Measurements from ENCODE around the gene PRKCE. TPM values are rescaled to one million over a fixed set of nuclear protein-coding genes. Genes with fewer than 3 reads are reported as not detected.

PRKCE gene
- total and polyA plus RNA-seq, 2 of the 8 experiments (the other 6 are each of a cell fraction or from before 2014, with no cell fraction given): 0.54 to 2.1 TPM

- H4K91ac ChIP-seq (replicated peaks; ENCODE audit: insufficient read length, low read length): no peak overlapping the region
- no peak overlapping the region for H2BK15ac ChIP-seq (ENCODE audit: low read length)
- no peak overlapping the region for H3K18ac ChIP-seq (ENCODE audit: extremely low read depth, low read length)
- no peaks in the 10 kb centered on the region for H3K79me2 ChIP-seq (ENCODE audit: control insufficient read depth in 1 of 2, insufficient read depth in 2 of 2, low read length in 2 of 2)
- no peak overlapping the region for H2BK5ac ChIP-seq (ENCODE audit: low read depth, low read length)
- WGBS, 2 experiments (ENCODE audit: extremely low coverage in 1 of 2, insufficient coverage in 1 of 2, insufficient read length in 1 of 2, insufficient replicate concordance in 2 of 2, low coverage in 1 of 2, low lambda C conversion rate in 2 of 2, missing lambda C conversion rate in 1 of 2): 93% methylated on average over 4 of the region's 4 CpGs; no CpG with 5 or more reads in 1 of the 2 experiments
- H3K23ac ChIP-seq (ENCODE audit: insufficient read length): no peak overlapping the region
- H3K9me3 ChIP-seq (ENCODE audit: insufficient read depth in 2 of 2, low read depth in 1 of 2, low read length in 1 of 2): no peaks in the 10 kb centered on the region
- no peaks in the 10 kb centered on the region for H3K23me2 ChIP-seq (ENCODE audit: low read depth, low read length)
- no peak overlapping the region for H2BK120ac ChIP-seq (replicated peaks; ENCODE audit: low read depth, low read length)
- H2BK12ac ChIP-seq (ENCODE audit: low read depth, low read length): no peak overlapping the region
- H2AFZ ChIP-seq (ENCODE audit: low read length): no peak overlapping the region
- no peak overlapping the region for H3K56ac ChIP-seq (replicated peaks; ENCODE audit: insufficient read length, low read depth, low read length)
- no peak overlapping the region for H3K14ac ChIP-seq (ENCODE audit: insufficient read length)
- H3K4ac ChIP-seq (replicated peaks; ENCODE audit: insufficient read length, low read depth, low read length): no peak overlapping the region
- POLR2A ChIA-PET (ENCODE audit: partially characterized antibody): no interaction called here
- no peak overlapping the region for H2AK5ac ChIP-seq (ENCODE audit: low read depth, low read length)
- H3K27me3 ChIP-seq (replicated peaks in 1 of 4; ENCODE audit: control insufficient read depth in 3 of 4, extremely low read depth in 1 of 4, insufficient read depth in 3 of 4, low read length in 3 of 4): no peaks in the 10 kb centered on the region
- H3K9ac ChIP-seq (replicated peaks in 1 of 4; ENCODE audit: extremely low read depth in 1 of 4, low read depth in 3 of 4, low read length in 3 of 4): no peak overlapping the region
- no peak overlapping the region for H3K27ac ChIP-seq (ENCODE audit: low read depth, low read length)
- H3K4me1 ChIP-seq (replicated peaks in 1 of 4; ENCODE audit: control insufficient read depth in 3 of 4, insufficient read depth in 4 of 4, low read length in 3 of 4): no peaks in the 10 kb centered on the region
- H3K79me1 ChIP-seq (ENCODE audit: low read depth, low read length): no peaks in the 10 kb centered on the region
- no peak overlapping the region for H3K4me2 ChIP-seq (ENCODE audit: insufficient read depth in 1 of 2, low read depth in 2 of 2, low read length in 2 of 2)
- DNase-seq (ENCODE audit: low read depth in 1 of 2, low spot score in 2 of 2) (no peak), FAIRE-seq (no peak)
- TF ChIP-seq PHF8 (conservative IDR thresholded peaks at IDR 0.05; ENCODE audit: low read depth, low read length): no peak
- TF ChIP-seq SUZ12 (IDR thresholded peaks at IDR 0.05; ENCODE audit: low read length): no peak
- no peak for TF ChIP-seq CEBPB (IDR thresholded peaks at IDR 0.05; ENCODE audit: low read depth, low read length)
- no peak for TF ChIP-seq SRF (IDR thresholded peaks at IDR 0.05; ENCODE audit: low read depth, low read length)
- no peak overlapping the region for H3K4me3 ChIP-seq (ENCODE audit: extremely low read depth in 1 of 4, insufficient read depth in 2 of 4, low read depth in 3 of 4, low read length in 4 of 4)
- H3K36me3 ChIP-seq (ENCODE audit: control insufficient read depth in 2 of 4, insufficient read depth in 4 of 4, low read length in 3 of 4): no peaks in the 10 kb centered on the region
- CTCF ChIA-PET (ENCODE audit: partially characterized antibody): interaction anchor here (0.8 kb wide), 1 partner anchor 325 kb away, joined by 3 read pairs; no protein-coding TSS in a partner anchor
- no peak overlapping the region for H2BK20ac ChIP-seq (ENCODE audit: low read length)
- no peak overlapping the region for H4K8ac ChIP-seq (ENCODE audit: extremely low read depth, insufficient read depth, low read length)
- H4K5ac ChIP-seq (ENCODE audit: insufficient read length, low read depth, low read length): no peak overlapping the region
- no peaks in the 10 kb centered on the region for H4K20me1 ChIP-seq (replicated peaks in 1 of 2; ENCODE audit: control insufficient read depth in 1 of 2, insufficient read depth in 2 of 2, low read length in 2 of 2)
These were observed 301.1 kb downstream of the PRKCE start for GRCh38 chr2:45952591-45952990.
